ENCODE results near the gene CHMP6.

The CHMP6 gene

DNA sequence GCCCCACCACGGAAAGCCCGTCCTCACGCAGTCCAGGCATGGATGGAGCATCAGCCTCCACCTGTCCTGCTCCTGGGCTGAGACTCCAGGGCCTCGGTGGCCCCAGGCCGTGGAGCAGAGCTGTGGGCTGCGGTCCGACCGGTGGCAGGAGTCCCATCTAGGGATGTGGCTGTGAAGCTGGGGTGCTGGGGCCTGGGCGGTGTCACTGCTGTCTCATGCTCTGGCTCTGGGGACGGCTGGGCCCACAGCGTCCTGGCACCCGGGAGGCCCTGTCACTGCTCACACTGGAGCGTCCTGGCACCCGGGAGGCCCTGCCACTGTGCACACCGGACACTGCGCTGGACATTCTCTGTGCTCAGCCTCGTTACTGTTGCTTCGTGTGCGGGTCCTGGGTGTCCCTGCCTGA is 51.7 kb downstream of the CHMP6 start:
- no peak for DNase-seq (ENCODE audit: low read depth)

GRCh38 chr17:81043725-81044427 is 52.2 kb downstream of the CHMP6 start:
- no peak for DNase-seq (ENCODE audit: low read depth)

- no peak for DNase-seq (ENCODE audit: low read depth)
These were observed 52.8 kb downstream of the CHMP6 start for GRCh38 chr17:81044428-81044763.

DNA sequence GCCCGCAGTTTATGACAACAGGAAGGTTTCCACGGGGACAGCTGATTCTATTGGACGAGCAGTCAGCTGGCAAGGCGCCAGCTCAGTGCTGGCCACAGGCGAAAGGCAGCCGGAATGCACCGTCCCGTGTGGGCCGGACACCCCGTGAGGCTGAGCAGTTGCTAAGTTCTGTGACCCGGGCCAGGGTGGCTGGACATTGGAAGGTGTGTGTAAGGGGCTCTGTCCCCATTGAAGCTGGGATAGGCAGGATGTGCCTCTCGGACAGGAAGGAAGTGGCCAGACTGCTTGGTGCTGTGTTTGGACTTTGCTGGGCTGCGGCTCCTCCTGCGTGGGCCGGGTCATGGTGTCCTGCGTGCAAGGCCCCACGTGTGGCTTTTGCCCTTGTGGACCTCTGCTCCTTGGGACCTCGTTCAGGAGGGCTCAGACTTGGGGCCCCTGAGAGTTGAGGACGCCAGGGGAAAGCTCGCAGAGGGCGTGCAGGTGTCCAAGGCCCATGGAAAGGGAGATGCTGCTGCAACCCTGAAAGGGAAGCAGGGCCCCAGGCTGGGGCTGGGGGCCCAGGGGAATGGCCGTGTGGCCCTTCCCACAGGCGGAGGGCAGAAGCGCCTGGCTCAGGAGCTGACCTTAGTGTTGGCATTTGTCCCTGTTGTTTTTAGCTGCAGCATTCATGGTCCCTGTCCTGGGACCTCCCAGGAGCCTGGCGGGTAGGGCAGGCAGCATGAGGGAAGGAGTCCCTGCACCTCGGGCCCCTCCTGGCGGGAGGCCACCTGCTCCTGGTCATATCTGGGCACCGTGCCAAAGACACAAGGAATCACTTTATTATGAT is 53.3 kb downstream of the CHMP6 start:
- DNase-seq (ENCODE audit: low read depth) = no peak

DNA sequence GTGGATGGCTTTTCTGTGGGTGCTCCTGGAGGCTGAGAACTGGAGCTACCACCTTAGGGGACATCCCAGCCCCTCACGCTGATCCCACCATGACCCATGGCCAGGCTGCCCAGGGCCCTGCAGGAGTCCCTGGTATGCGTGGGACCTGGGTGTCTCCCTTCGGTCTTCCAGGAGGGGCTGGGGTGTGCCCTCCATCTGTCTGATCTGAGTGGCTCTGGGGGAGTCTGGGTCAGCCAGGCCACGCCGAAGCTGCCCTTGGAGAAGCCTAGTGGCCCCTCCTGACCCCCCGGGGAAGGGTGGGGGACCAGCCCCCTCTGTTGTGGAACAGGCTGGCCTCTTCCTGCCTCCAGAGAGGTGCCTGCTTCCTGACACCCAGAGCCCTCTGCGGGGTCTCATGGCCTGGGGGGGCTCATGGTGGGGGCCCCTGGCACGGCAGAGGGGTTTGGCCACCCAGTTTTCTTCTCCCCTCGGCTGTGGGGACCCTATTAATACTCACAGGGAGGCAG is 54.0 kb downstream of the CHMP6 start:
- no peak for DNase-seq (ENCODE audit: low read depth)

GRCh38 chr17:81046132-81046769 is 54.6 kb downstream of the CHMP6 start:
- no peak for DNase-seq (ENCODE audit: low read depth)

GRCh38 chr17:81046770-81047359 is 55.2 kb downstream of the CHMP6 start:
- no peak for DNase-seq (ENCODE audit: low read depth)

DNA sequence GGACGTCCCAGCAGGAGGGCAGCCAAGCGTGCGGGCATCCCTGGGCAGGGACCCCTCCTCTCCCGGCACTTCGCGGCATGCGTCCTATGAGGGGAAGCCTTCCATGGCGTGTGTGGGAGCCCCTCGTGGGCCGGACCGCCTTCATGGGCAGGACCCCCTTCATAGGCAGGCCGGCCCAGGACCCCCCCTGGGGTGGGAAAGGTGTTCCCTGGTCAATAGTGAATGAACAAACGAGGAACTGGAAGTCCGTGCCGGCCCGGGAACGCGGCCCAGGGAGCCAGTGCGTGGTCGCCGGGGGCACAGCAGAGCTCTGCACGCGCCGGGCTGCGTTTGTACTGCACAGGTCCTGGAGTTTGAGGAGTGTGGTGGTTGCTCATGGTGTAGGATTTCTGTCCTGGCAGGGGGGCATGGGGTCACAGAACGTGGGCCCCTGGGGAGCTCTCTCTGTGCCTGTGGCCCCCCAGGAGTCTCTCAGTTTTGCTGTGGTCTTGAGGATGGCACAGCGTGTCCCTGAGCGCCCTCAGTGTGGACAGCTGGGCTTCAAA is 57.3 kb downstream of the CHMP6 start:
- DNase-seq (ENCODE audit: low read depth) = no peak

- no peak for DNase-seq (ENCODE audit: low read depth)
These were observed 57.8 kb downstream of the CHMP6 start for GRCh38 chr17:81049372-81049911.
